DLD1 (cell line): ENCODE results near the gene MYLK.
"Not testable (repeated sequence)": the region's sequence is repeated elsewhere in the genome, so short reads cannot be mapped to it uniquely, and the experiment has no call there.

Source experiments
- in situ Hi-C: cut with HindIII; loops from 2 replicates; pipeline ENCODE4 v1.10.0; 2017; ENCODE audit warnings: low sequenced_read_pairs

The MYLK gene

GRCh38 chr3:123707641-123708040, 176.5 kb downstream of the MYLK start:
- in situ Hi-C loops, result not testable (repeated sequence)

- in situ Hi-C loops, result no loop called here
Observed at GRCh38 chr3:123706871-123707270, 177.3 kb downstream of the MYLK start.

GRCh38 chr3:123705488-123706285, 178.4 kb downstream of the MYLK start:
- in situ Hi-C loops, result no loop called here

GRCh38 chr3:123703663-123704062, 180.5 kb downstream of the MYLK start:
- in situ Hi-C loops, result not testable (repeated sequence)

- in situ Hi-C loops, result no loop called here
Observed at GRCh38 chr3:123702720-123703119, 181.4 kb downstream of the MYLK start.

GRCh38 chr3:123702057-123702456, 182.1 kb downstream of the MYLK start:
- in situ Hi-C loops, result not testable (repeated sequence)

- in situ Hi-C loops, result no loop called here
Observed at GRCh38 chr3:123700791-123701722, 183.1 kb downstream of the MYLK start.

GRCh38 chr3:123698813-123699212, 185.3 kb downstream of the MYLK start:
- in situ Hi-C loops, result no loop called here

- in situ Hi-C loops, result no loop called here
Observed at GRCh38 chr3:123696808-123697207, 187.3 kb downstream of the MYLK start.

- in situ Hi-C loops, result no loop called here
Observed at GRCh38 chr3:123695731-123696640, 188.1 kb downstream of the MYLK start.

GRCh38 chr3:123695152-123695551, 189.0 kb downstream of the MYLK start:
- in situ Hi-C loops, result no loop called here

- in situ Hi-C loops, result no loop called here
Observed at GRCh38 chr3:123694366-123695087, 189.6 kb downstream of the MYLK start.

- in situ Hi-C loops, result no loop called here
Observed at GRCh38 chr3:123693584-123694190, 190.4 kb downstream of the MYLK start.

GRCh38 chr3:123692671-123693070, 191.5 kb downstream of the MYLK start:
- in situ Hi-C loops, result no loop called here

- in situ Hi-C loops, result no loop called here
Observed at GRCh38 chr3:123692041-123692440, 192.1 kb downstream of the MYLK start.

- in situ Hi-C loops, result no loop called here
Observed at GRCh38 chr3:123689831-123690230, 194.3 kb downstream of the MYLK start.

- in situ Hi-C loops, result no loop called here
Observed at GRCh38 chr3:123688241-123688747, 195.8 kb downstream of the MYLK start.

GRCh38 chr3:123687286-123687685, 196.8 kb downstream of the MYLK start:
- in situ Hi-C loops, result no loop called here

GRCh38 chr3:123686251-123686650, 197.9 kb downstream of the MYLK start:
- in situ Hi-C loops, result no loop called here
